Type B pancreatic cell (in vitro differentiated cells): ENCODE results near the gene CFAP92. TPM values are rescaled to one million over a fixed set of nuclear protein-coding genes. Genes with fewer than 3 reads are reported as not detected.

Source experiments
- DNase-seq: peaks from one replicate; pipeline ENCODE4 v3.0.0; 2021; ENCODE audit warnings: mixed read lengths; ENCODE audit not compliant: unreplicated experiment; ENCODE audit errors: extremely low spot score
- H3K27ac Mint-ChIP-seq: 2 replicates; pipeline ENCODE4 v1.8.0; 2021; ENCODE audit warnings: mild to moderate bottlenecking, mixed read lengths
- H3K27me3 Mint-ChIP-seq: 2 replicates; pipeline ENCODE4 v1.8.0; 2021; ENCODE audit warnings: mixed read lengths
- H3K36me3 Mint-ChIP-seq: 2 replicates; pipeline ENCODE4 v1.8.0; 2021; ENCODE audit warnings: mixed read lengths
- H3K4me1 Mint-ChIP-seq: one replicate; pipeline ENCODE4 v1.8.0; 2021; ENCODE audit warnings: mixed read lengths; ENCODE audit not compliant: unreplicated experiment
- H3K4me3 Mint-ChIP-seq: 2 replicates; pipeline ENCODE4 v1.8.0; 2021; ENCODE audit warnings: mild to moderate bottlenecking, mixed read lengths
- H3K9me3 Mint-ChIP-seq: 2 replicates; pipeline ENCODE4 v1.8.0; 2021; ENCODE audit warnings: mixed read lengths
- CTCF ChIP-seq: fragments of 200-600 bp; sonication (generic); conservative IDR thresholded peaks from 2 replicates; pipeline ENCODE4 v1.5.0; 2021; ENCODE audit warnings: antibody characterized with exemption, mild to moderate bottlenecking
- total RNA-seq: library from RNA; stranded (reverse); gene quantifications from 2 replicates; pipeline ENCODE4 v1.2.1, GENCODE V29; 2021; ENCODE audit warnings: low replicate concordance

CFAP92 gene
- total RNA-seq, 1 donor from 2014 or later: 4.4 TPM

GRCh38 chr3:128971421-128972100 lies 22.3 kb downstream of the CFAP92 start:
- no peak for DNase-seq
- Mint-ChIP-seq H3K4me1 (no peaks in the 10 kb centered on the region), H3K9me3 (no peaks in the 10 kb centered on the region), H3K4me3 (no peak overlapping the region), H3K27me3 (peaks cover 3% of the 10 kb centered on the region), H3K36me3 (no peaks in the 10 kb centered on the region), H3K27ac (no peak overlapping the region)
- TF ChIP-seq CTCF: no peak

- TF ChIP-seq CTCF: no peak
These were observed 23.2 kb downstream of the CFAP92 start for GRCh38 chr3:128970740-128971047.

GRCh38 chr3:128969993-128970739 lies 23.7 kb downstream of the CFAP92 start:
- Mint-ChIP-seq H3K9me3 (no peaks in the 10 kb centered on the region), H3K27me3 (peaks cover under 1% of the 10 kb centered on the region), H3K4me3 (no peak overlapping the region), H3K27ac (peak overlapping the region; percentile 47), H3K36me3 (no peaks in the 10 kb centered on the region), H3K4me1 (no peaks in the 10 kb centered on the region)
- TF ChIP-seq CTCF: peak; percentile 98
- DNase-seq: no peak

More at GRCh38 chr3:128970740-128971047, 23.2 kb downstream of the CFAP92 start:
- peaks cover 3% of the 10 kb centered on the region for H3K27me3 Mint-ChIP-seq
- no peak overlapping the region for H3K27ac Mint-ChIP-seq
- no peak overlapping the region for H3K4me3 Mint-ChIP-seq
- H3K9me3 Mint-ChIP-seq: no peaks in the 10 kb centered on the region
- H3K4me1 Mint-ChIP-seq: no peaks in the 10 kb centered on the region
- no peaks in the 10 kb centered on the region for H3K36me3 Mint-ChIP-seq
- DNase-seq: no peak

GRCh38 chr3:128967748-128968355 lies 26.0 kb downstream of the CFAP92 start:
- H3K27ac Mint-ChIP-seq: peak overlapping the region; percentile 95

GRCh38 chr3:128965818-128966217 lies 28.1 kb downstream of the CFAP92 start:
- no peak for DNase-seq
- TF ChIP-seq CTCF: no peak
- Mint-ChIP-seq H3K27ac (peak overlapping the region; percentile 95), H3K27me3 (peaks cover 15% of the 10 kb centered on the region), H3K4me3 (no peak overlapping the region), H3K9me3 (no peaks in the 10 kb centered on the region), H3K36me3 (no peaks in the 10 kb centered on the region), H3K4me1 (no peaks in the 10 kb centered on the region)

More at GRCh38 chr3:128967748-128968355, 26.0 kb downstream of the CFAP92 start:
- no peaks in the 10 kb centered on the region for H3K4me1 Mint-ChIP-seq
- H3K9me3 Mint-ChIP-seq: no peaks in the 10 kb centered on the region
- no peak for TF ChIP-seq CTCF
- no peaks in the 10 kb centered on the region for H3K36me3 Mint-ChIP-seq
- peaks cover 4% of the 10 kb centered on the region for H3K27me3 Mint-ChIP-seq
- peak overlapping the region; percentile 53 for H3K4me3 Mint-ChIP-seq
- DNase-seq: no peak
